Astrocyte (in vitro differentiated cells and primary cell): ENCODE results near the gene TTC22. TPM values are rescaled to one million over a fixed set of nuclear protein-coding genes. Genes with fewer than 3 reads are reported as not detected.

Source experiments
- DNase-seq: peaks from one replicate; pipeline ENCODE4 v3.0.0-alpha.2; 2010; ENCODE audit warnings: low read depth
- FAIRE-seq: peaks from 2 replicates; lab custom pipeline; 2011; peaks lifted over from hg19 to GRCh38; lab: Jason Lieb, UNC
- H2AFZ ChIP-seq: 2 replicates; pipeline ENCODE4 v1.6.0; 2012; ENCODE audit warnings: low read depth, low read length, inconsistent platforms
- H3K27ac ChIP-seq: 2 replicates; pipeline ENCODE4 v1.5.1; 2011; ENCODE audit warnings: low read depth, low read length, inconsistent platforms
- H3K27me3 ChIP-seq: 2 replicates; pipeline ENCODE4 v1.6.0; 2011; ENCODE audit warnings: low read length, inconsistent platforms; ENCODE audit not compliant: insufficient read depth
- H3K36me3 ChIP-seq: 2 replicates; pipeline ENCODE4 v1.5.1; 2011; ENCODE audit warnings: low read length, inconsistent platforms; ENCODE audit not compliant: insufficient read depth
- H3K4me1 ChIP-seq: 2 replicates; pipeline ENCODE4 v1.5.1; 2011; ENCODE audit warnings: low read length, inconsistent platforms; ENCODE audit not compliant: insufficient read depth
- H3K4me2 ChIP-seq: 2 replicates; pipeline ENCODE4 v1.6.0; 2012; ENCODE audit warnings: low read length, inconsistent platforms
- H3K4me3 ChIP-seq: 2 replicates; pipeline ENCODE4 v1.5.1; 2011; ENCODE audit warnings: low read depth, mild to moderate bottlenecking, low read length, inconsistent platforms; ENCODE audit not compliant: insufficient read depth
- H3K79me2 ChIP-seq: 2 replicates; pipeline ENCODE4 v1.6.0; 2012; ENCODE audit warnings: mild to moderate bottlenecking, low read length, inconsistent platforms; ENCODE audit not compliant: insufficient read depth
- H3K9ac ChIP-seq: 2 replicates; pipeline ENCODE4 v1.6.0; 2012; ENCODE audit warnings: mild to moderate bottlenecking, low read length, inconsistent platforms
- H3K9me3 ChIP-seq: 2 replicates; pipeline ENCODE4 v1.5.1; 2012; ENCODE audit warnings: low read depth, mild to moderate bottlenecking, low read length, inconsistent platforms; ENCODE audit not compliant: insufficient read depth
- H4K20me1 ChIP-seq: 2 replicates; pipeline ENCODE4 v1.6.0; 2012; ENCODE audit warnings: low read length, inconsistent platforms; ENCODE audit not compliant: insufficient read depth
- H3K27ac Mint-ChIP-seq: one replicate; pipeline ENCODE4 v1.8.0; 2021; ENCODE audit warnings: mild to moderate bottlenecking, mixed read lengths; ENCODE audit not compliant: unreplicated experiment
- H3K27me3 Mint-ChIP-seq: one replicate; pipeline ENCODE4 v1.8.0; 2021; ENCODE audit warnings: low read depth, mixed read lengths; ENCODE audit not compliant: unreplicated experiment
- H3K36me3 Mint-ChIP-seq: one replicate; pipeline ENCODE4 v1.8.0; 2021; ENCODE audit warnings: low read depth, mixed read lengths; ENCODE audit not compliant: unreplicated experiment
- H3K4me1 Mint-ChIP-seq: one replicate; pipeline ENCODE4 v1.8.0; 2021; ENCODE audit warnings: low read depth, mixed read lengths; ENCODE audit not compliant: unreplicated experiment
- H3K4me3 Mint-ChIP-seq: one replicate; pipeline ENCODE4 v1.8.0; 2021; ENCODE audit warnings: mild to moderate bottlenecking, moderate library complexity, mixed read lengths; ENCODE audit not compliant: unreplicated experiment
- H3K9me3 Mint-ChIP-seq: one replicate; pipeline ENCODE4 v1.8.0; 2021; ENCODE audit warnings: mild to moderate bottlenecking, mixed read lengths; ENCODE audit not compliant: unreplicated experiment
- CTCF ChIP-seq: IDR thresholded peaks from 2 replicates; pipeline ENCODE4 v1.5.1; 2011; ENCODE audit warnings: low read depth, mild to moderate bottlenecking, inconsistent platforms, low read length, moderate library complexity; ENCODE audit not compliant: insufficient read depth
- EZH2 ChIP-seq: IDR thresholded peaks from 2 replicates; pipeline ENCODE4 v1.6.1; 2012; ENCODE audit warnings: mild to moderate bottlenecking, low read length, inconsistent platforms; ENCODE audit not compliant: insufficient read depth
- total RNA-seq: library from RNA; stranded (reverse); gene quantifications from 2 replicates; pipeline ENCODE4 v1.2.1, GENCODE V29; 2021

Gene TTC22
- total RNA-seq, 1 donor from 2014 or later: not detected

GRCh38 chr1:54804471-54805132 lies 3.5 kb upstream of the TTC22 start:
- no peaks in the 10 kb centered on the region for H3K4me1 Mint-ChIP-seq
- FAIRE-seq (no peak), DNase-seq (no peak)
- Histone ChIP-seq H3K27me3 (peaks cover 27% of the 10 kb centered on the region), H3K4me3 (no peak overlapping the region), H3K27ac (no peak overlapping the region), H3K9me3 (no peaks in the 10 kb centered on the region), H3K4me2 (no peak overlapping the region), H3K79me2 (no peaks in the 10 kb centered on the region), H3K4me1 (peaks cover 7% of the 10 kb centered on the region), H2AFZ (no peak overlapping the region), H4K20me1 (no peaks in the 10 kb centered on the region), H3K9ac (no peak overlapping the region), H3K36me3 (no peaks in the 10 kb centered on the region)
- no peak overlapping the region for H3K27ac Mint-ChIP-seq
- peaks cover 16% of the 10 kb centered on the region for H3K27me3 Mint-ChIP-seq
- no peak overlapping the region for H3K4me3 Mint-ChIP-seq
- peaks cover 3% of the 10 kb centered on the region for H3K9me3 Mint-ChIP-seq
- TF ChIP-seq EZH2: no peak
- TF ChIP-seq CTCF: no peak
- H3K36me3 Mint-ChIP-seq: peaks cover 1% of the 10 kb centered on the region

GRCh38 chr1:54803761-54804470 lies 2.8 kb upstream of the TTC22 start:
- no peak overlapping the region for H3K4me2 ChIP-seq
- no peak overlapping the region for H2AFZ ChIP-seq
- H3K4me1 ChIP-seq: peaks cover 7% of the 10 kb centered on the region
- Mint-ChIP-seq H3K27ac (no peak overlapping the region), H3K27me3 (peaks cover 16% of the 10 kb centered on the region), H3K9me3 (peaks cover 3% of the 10 kb centered on the region), H3K4me1 (no peaks in the 10 kb centered on the region), H3K36me3 (peaks cover 1% of the 10 kb centered on the region), H3K4me3 (no peak overlapping the region)
- TF ChIP-seq CTCF: no peak
- no peak for TF ChIP-seq EZH2
- no peak overlapping the region for H3K27ac ChIP-seq
- H3K27me3 ChIP-seq: peaks cover 33% of the 10 kb centered on the region
- H3K9me3 ChIP-seq: no peaks in the 10 kb centered on the region
- H3K9ac ChIP-seq: no peak overlapping the region
- FAIRE-seq (no peak), DNase-seq (no peak)
- no peaks in the 10 kb centered on the region for H4K20me1 ChIP-seq
- no peaks in the 10 kb centered on the region for H3K79me2 ChIP-seq
- no peaks in the 10 kb centered on the region for H3K36me3 ChIP-seq
- no peak overlapping the region for H3K4me3 ChIP-seq
